ENCODE measurements around the gene SHC1. TPM values are rescaled to one million over a fixed set of nuclear protein-coding genes. Genes with fewer than 3 reads are reported as not detected.
A peak's percentile ranks its signal among the peaks of the same experiment; 100 is the strongest.

Gene SHC1
- total RNA-seq, 1 experiment from 2014 or later, result 199 TPM

GRCh38 chr1:154990276-154990675 is 19.7 kb upstream of the SHC1 start (continued):
- no peak for TF ChIP-seq FOXP1 (CRISPR knock-in tag; IDR thresholded peaks at IDR 0.05; ENCODE audit: borderline replicate concordance)
- TF ChIP-seq ZNF671 (CRISPR knock-in tag; IDR thresholded peaks at IDR 0.05), result no peak
- TF ChIP-seq SOX15 (CRISPR knock-in tag; IDR thresholded peaks at IDR 0.05), result no peak
- TF ChIP-seq PRRX2 (CRISPR knock-in tag; IDR thresholded peaks at IDR 0.05), result no peak
- TF ChIP-seq MXD4 (CRISPR knock-in tag; IDR thresholded peaks at IDR 0.05; ENCODE audit: borderline replicate concordance), result no peak
- TF ChIP-seq TEAD4 (CRISPR knock-in tag; IDR thresholded peaks at IDR 0.05), result no peak
- no peak for TF ChIP-seq SP1 (CRISPR knock-in tag; conservative IDR thresholded peaks at IDR 0.05)

GRCh38 chr1:154989195-154989860 is 18.8 kb upstream of the SHC1 start:
- Mint-ChIP-seq H3K4me1 (peaks cover 12% of the 10 kb centered on the region), H3K36me3 (peaks cover 26% of the 10 kb centered on the region), H3K9me3 (no peaks in the 10 kb centered on the region), H3K27me3 (ENCODE audit: low read depth) (no peaks in the 10 kb centered on the region; the same call in 1 of the 2 replicates), H3K4me3 (no peak overlapping the region), H3K27ac (0 out of 2 replicates have a peak overlapping the region, but pooled peaks have one; percentile 80)
- TF ChIP-seq ZNF281 (CRISPR knock-in tag; IDR thresholded peaks at IDR 0.05) (no peak), SOX15 (CRISPR knock-in tag; IDR thresholded peaks at IDR 0.05) (no peak), GTF2I (CRISPR knock-in tag; conservative IDR thresholded peaks at IDR 0.05) (no peak), TEAD4 (CRISPR knock-in tag; IDR thresholded peaks at IDR 0.05) (no peak), HMGA2 (CRISPR knock-in tag; IDR thresholded peaks at IDR 0.05) (no peak), ZNF263 (CRISPR knock-in tag; IDR thresholded peaks at IDR 0.05; ENCODE audit: low read depth) (no peak), ZNF219 (CRISPR knock-in tag; IDR thresholded peaks at IDR 0.05; ENCODE audit: borderline replicate concordance) (no peak), ESRRA (CRISPR knock-in tag; IDR thresholded peaks at IDR 0.05; ENCODE audit: borderline replicate concordance) (no peak), CBFB (CRISPR knock-in tag; IDR thresholded peaks at IDR 0.05; ENCODE audit: low read depth) (no peak), ZNF396 (CRISPR knock-in tag; IDR thresholded peaks at IDR 0.05; ENCODE audit: borderline replicate concordance) (no peak), ZBTB43 (CRISPR knock-in tag; IDR thresholded peaks at IDR 0.05) (no peak)
- POLR2A ChIA-PET, result interaction anchor here (1.2 kb wide), 1 partner anchor 33 kb away, joined by 3 read pairs; the partner anchor contains the start of gene PBXIP1
- CTCF ChIA-PET, result interaction anchor here (2.6 kb wide), 1 partner anchor 10 kb away, joined by 12 read pairs; no protein-coding TSS in a partner anchor
- DNase-seq (ENCODE audit: low spot score) (no peak), ATAC-seq (no peak)

- Mint-ChIP-seq H3K9me3 (no peaks in the 10 kb centered on the region), H3K27ac (no peak overlapping the region), H3K4me1 (peaks cover 14% of the 10 kb centered on the region), H3K36me3 (peaks cover 26% of the 10 kb centered on the region), H3K27me3 (ENCODE audit: low read depth) (no peaks in the 10 kb centered on the region), H3K4me3 (no peak overlapping the region)
- ChIA-PET CTCF (interaction anchor here (1.2 to 2.6 kb wide), 2 partner anchors 11 to 30 kb away, joined by 4 to 12 read pairs; no protein-coding TSS in a partner anchor), POLR2A (interaction anchor here (1.3 kb wide), 1 partner anchor 17 kb away, joined by 4 read pairs; the partner anchor contains the start of gene SHC1)
- no peak for DNase-seq (ENCODE audit: low spot score)
- no peak for ATAC-seq
- TF ChIP-seq ZNF416 (CRISPR knock-in tag; IDR thresholded peaks at IDR 0.05) (no peak), E2F1 (CRISPR knock-in tag; IDR thresholded peaks at IDR 0.05) (no peak), TCF7 (CRISPR knock-in tag; IDR thresholded peaks at IDR 0.05; ENCODE audit: low read depth) (no peak), STAT6 (CRISPR knock-in tag; conservative IDR thresholded peaks at IDR 0.05; ENCODE audit: low read depth) (no peak), ZSCAN18 (CRISPR knock-in tag; IDR thresholded peaks at IDR 0.05) (no peak)
Measured at GRCh38 chr1:154988058-154988954, 17.8 kb upstream of the SHC1 start.
